Endothelial cell of umbilical vein (primary cell): ENCODE results near the gene UBXN6.

Source experiments
- EZH2 ChIP-seq: IDR thresholded peaks from 2 replicates; pipeline ENCODE4 v1.6.1; 2012; ENCODE audit warnings: borderline replicate concordance, low read depth, mild to moderate bottlenecking, moderate library complexity, low read length, inconsistent platforms; ENCODE audit not compliant: severe bottlenecking
- MYC ChIP-seq: IDR thresholded peaks from one replicate; pipeline ENCODE4 v1.6.1; 2011; ENCODE audit warnings: mild to moderate bottlenecking, low read depth, low read length

- no peak for TF ChIP-seq EZH2
- TF ChIP-seq MYC = no peak
These were observed 44.1 kb upstream of the UBXN6 start for GRCh38 chr19:4501691-4502090.
